DND-41 (cell line): ENCODE data around the gene CR2.

ENCODE experiments used
- ATAC-seq: fragments of 200-7000 bp; cut with Tn5 transposase; 3 replicates; pipeline ENCODE4 v1.9.1; 2021; ENCODE audit warnings: low read depth; ENCODE audit not compliant: insufficient read depth
- DNase-seq: peaks from one replicate; pipeline ENCODE4 v3.0.0-alpha.2; 2020
- H2AFZ ChIP-seq: 2 replicates; pipeline ENCODE4 v1.6.0; 2012; ENCODE audit warnings: low read depth, low read length
- H3K27ac ChIP-seq: 2 replicates; pipeline ENCODE4 v1.5.1; 2012; ENCODE audit warnings: low read length, inconsistent platforms
- H3K27me3 ChIP-seq: fragments of 200-600 bp; sonication (generic); 2 replicates; pipeline ENCODE4 v1.6.0; 2012; ENCODE audit warnings: low read length, mild to moderate bottlenecking, inconsistent platforms; ENCODE audit not compliant: insufficient read depth, poor library complexity
- H3K36me3 ChIP-seq: 2 replicates; pipeline ENCODE4 v1.5.1; 2012; ENCODE audit warnings: low read length, inconsistent platforms; ENCODE audit not compliant: insufficient read depth
- H3K4me1 ChIP-seq: 2 replicates; pipeline ENCODE4 v1.5.1; 2012; ENCODE audit warnings: mild to moderate bottlenecking, low read length; ENCODE audit not compliant: insufficient read depth
- H3K4me2 ChIP-seq: 2 replicates; pipeline ENCODE4 v1.6.0; 2012; ENCODE audit warnings: mild to moderate bottlenecking, moderate library complexity, low read length, inconsistent platforms; ENCODE audit not compliant: insufficient read depth
- H3K4me3 ChIP-seq, 2 experiments: fragments of 200-600 bp in 1 of 2; shearing (Covaris generic) in 1 of 2; 2 replicates each; pipeline ENCODE4 v1.5.1; 2012 to 2016; ENCODE audit warnings: inconsistent platforms in 2 of 2, low read length in 2 of 2, mild to moderate bottlenecking in 2 of 2, low read depth in 1 of 2, moderate library complexity in 1 of 2
- H3K79me2 ChIP-seq: 2 replicates; pipeline ENCODE4 v1.6.0; 2012; ENCODE audit warnings: low read length, inconsistent platforms; ENCODE audit not compliant: insufficient read depth
- H3K9ac ChIP-seq: 2 replicates; pipeline ENCODE4 v1.6.0; 2012; ENCODE audit warnings: low read depth, mild to moderate bottlenecking, inconsistent platforms, low read length, moderate library complexity
- H3K9me3 ChIP-seq: 2 replicates; pipeline ENCODE4 v1.5.1; 2012; ENCODE audit warnings: low read length, moderate library complexity, mild to moderate bottlenecking, inconsistent platforms; ENCODE audit not compliant: insufficient read depth, severe bottlenecking
- H4K20me1 ChIP-seq: 2 replicates; pipeline ENCODE4 v1.6.0; 2012; ENCODE audit warnings: low read length; ENCODE audit not compliant: insufficient read depth
- CTCF ChIP-seq: IDR thresholded peaks from 2 replicates; pipeline ENCODE4 v1.5.1; 2012; ENCODE audit warnings: borderline replicate concordance, low read length, moderate library complexity, mild to moderate bottlenecking; ENCODE audit not compliant: poor library complexity, severe bottlenecking; ENCODE audit errors: extremely low read depth
- EZH2 ChIP-seq: IDR thresholded peaks from 3 replicates; pipeline ENCODE4 v1.6.1; 2012; ENCODE audit warnings: borderline replicate concordance, low read depth, mild to moderate bottlenecking, moderate library complexity, low read length, inconsistent platforms; ENCODE audit not compliant: severe bottlenecking

The CR2 gene

GRCh38 chr1:207424570-207425131 is 29.5 kb upstream of the CR2 start:
- H3K9me3 ChIP-seq: peaks cover 1% of the 10 kb centered on the region
- TF ChIP-seq EZH2 (no peak), CTCF (no peak)
- no peaks in the 10 kb centered on the region for H3K27me3 ChIP-seq
- H3K4me1 ChIP-seq: no peaks in the 10 kb centered on the region
- no peak for DNase-seq
- H3K4me2 ChIP-seq: no peak overlapping the region
- no peaks in the 10 kb centered on the region for H3K79me2 ChIP-seq
- H3K4me3 ChIP-seq: no peak overlapping the region
- no peak overlapping the region for H2AFZ ChIP-seq
- no peak overlapping the region for H3K9ac ChIP-seq
- H3K36me3 ChIP-seq: no peaks in the 10 kb centered on the region
- H4K20me1 ChIP-seq: no peaks in the 10 kb centered on the region
- no peak for ATAC-seq
- no peak overlapping the region for H3K27ac ChIP-seq

- no peak overlapping the region for H3K4me2 ChIP-seq
- no peaks in the 10 kb centered on the region for H4K20me1 ChIP-seq
- TF ChIP-seq CTCF: no peak
- no peak for TF ChIP-seq EZH2
- ATAC-seq: no peak
- no peaks in the 10 kb centered on the region for H3K4me1 ChIP-seq
- no peak overlapping the region for H2AFZ ChIP-seq
- DNase-seq: no peak
- no peaks in the 10 kb centered on the region for H3K27me3 ChIP-seq
- H3K79me2 ChIP-seq: no peaks in the 10 kb centered on the region
- no peak overlapping the region for H3K27ac ChIP-seq
- no peak overlapping the region for H3K4me3 ChIP-seq
- no peaks in the 10 kb centered on the region for H3K9me3 ChIP-seq
- H3K9ac ChIP-seq: no peak overlapping the region
- H3K36me3 ChIP-seq: no peaks in the 10 kb centered on the region
Measured at GRCh38 chr1:207427832-207428585, 26.1 kb upstream of the CR2 start.

GRCh38 chr1:207428783-207429182 is 25.3 kb upstream of the CR2 start:
- H3K4me1 ChIP-seq: no peaks in the 10 kb centered on the region

More at GRCh38 chr1:207428783-207429182, 25.3 kb upstream of the CR2 start:
- no peaks in the 10 kb centered on the region for H4K20me1 ChIP-seq
- no peak overlapping the region for H3K27ac ChIP-seq
- DNase-seq (no peak), ATAC-seq (no peak)
- H3K79me2 ChIP-seq: no peaks in the 10 kb centered on the region
- H3K4me3 ChIP-seq: no peak overlapping the region
- TF ChIP-seq EZH2: no peak
- no peak for TF ChIP-seq CTCF
- H3K9ac ChIP-seq: no peak overlapping the region
- H2AFZ ChIP-seq: no peak overlapping the region
- no peaks in the 10 kb centered on the region for H3K36me3 ChIP-seq
- H3K4me2 ChIP-seq: no peak overlapping the region
- no peaks in the 10 kb centered on the region for H3K9me3 ChIP-seq
- no peaks in the 10 kb centered on the region for H3K27me3 ChIP-seq
